NCI-H460 (cell line): ENCODE results near the gene CD3E. TPM values are rescaled to one million over a fixed set of nuclear protein-coding genes. Genes with fewer than 3 reads are reported as not detected.

Source experiments
- DNase-seq: peaks from one replicate; pipeline ENCODE4 v3.0.0-alpha.2; 2016; ENCODE audit warnings: low read depth; ENCODE audit errors: extremely low read depth
- polyA plus RNA-seq: library from polyadenylated mRNA; depleted of rRNA; stranded (reverse); fragments of >200 nt; gene quantifications from 2 replicates; pipeline ENCODE4 v1.2.3, GENCODE V29; 2014; cell fraction: nucleus; rRNA removed
- total RNA-seq: library from RNA; depleted of rRNA; stranded (reverse); fragments of >200 nt; shearing (Covaris generic); gene quantifications from 2 replicates; pipeline ENCODE4 v1.2.3, GENCODE V29; 2014; rRNA removed

Gene CD3E
- total RNA-seq: not detected in 2 replicates
- polyA plus RNA-seq: not detected in 2 replicates

DNA sequence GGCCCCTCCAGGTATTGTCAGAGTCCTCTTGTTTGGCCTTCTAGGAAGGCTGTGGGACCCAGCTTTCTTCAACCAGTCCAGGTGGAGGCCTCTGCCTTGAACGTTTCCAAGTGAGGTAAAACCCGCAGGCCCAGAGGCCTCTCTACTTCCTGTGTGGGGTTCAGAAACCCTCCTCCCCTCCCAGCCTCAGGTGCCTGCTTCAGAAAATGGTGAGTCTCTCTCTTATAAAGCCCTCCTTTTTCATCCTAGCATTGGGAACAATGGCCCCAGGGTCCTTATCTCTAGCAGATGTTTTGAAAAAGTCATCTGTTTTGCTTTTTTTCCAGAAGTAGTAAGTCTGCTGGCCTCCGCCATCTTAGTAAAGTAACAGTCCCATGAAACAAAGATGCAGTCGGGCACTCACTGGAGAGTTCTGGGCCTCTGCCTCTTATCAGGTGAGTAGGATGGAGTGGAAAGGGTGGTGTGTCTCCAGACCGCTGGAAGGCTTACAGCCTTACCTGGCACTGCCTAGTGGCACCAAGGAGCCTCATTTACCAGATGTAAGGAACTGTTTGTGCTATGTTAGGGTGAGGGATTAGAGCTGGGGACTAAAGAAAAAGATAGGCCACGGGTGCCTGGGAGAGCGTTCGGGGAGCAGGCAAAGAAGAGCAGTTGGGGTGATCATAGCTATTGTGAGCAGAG, at the start of gene CD3E:
TSS of gene CD3E (plus strand) at position 163 of the 681 bp plus-strand sequence. CDS start at position 386, 223 bp downstream.
- DNase-seq: no peak

DNA sequence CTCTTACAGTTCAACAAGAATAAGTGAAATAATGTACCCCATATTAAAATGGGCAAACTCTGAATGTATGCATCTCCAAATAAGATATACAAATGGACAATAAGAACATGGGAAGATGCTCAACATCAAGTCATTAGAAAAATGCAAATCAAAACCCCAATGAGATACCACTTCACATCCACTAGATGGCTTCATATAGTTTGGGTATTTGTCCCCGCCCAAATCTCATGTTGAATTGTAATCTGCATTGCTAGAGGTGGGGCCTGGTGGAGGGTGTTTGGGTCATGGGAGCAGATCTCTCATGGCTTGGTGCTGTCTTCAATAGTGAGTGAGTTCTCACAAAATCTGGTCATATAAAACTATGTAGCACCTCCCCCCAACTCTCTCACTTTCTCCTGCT, 46.1 kb upstream of the CD3E start:
- no peak for DNase-seq

DNA sequence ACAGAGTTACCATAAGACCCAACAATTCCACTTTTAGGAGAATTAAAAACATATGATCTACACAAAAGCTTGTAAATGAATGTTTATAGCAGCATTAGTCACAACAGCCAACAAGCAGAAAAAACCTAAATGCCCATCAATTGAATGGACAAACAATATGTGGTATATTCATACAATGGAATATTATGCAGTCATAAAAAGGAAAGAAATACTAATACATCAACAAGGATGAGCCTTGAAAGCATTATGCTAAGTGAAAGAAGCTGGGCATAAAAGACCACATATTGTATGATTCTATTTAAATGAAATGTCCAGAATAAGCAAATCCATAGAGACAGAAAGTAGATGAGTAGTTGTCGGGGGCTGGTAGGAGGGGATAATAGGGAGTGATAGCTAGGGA, 45.4 kb upstream of the CD3E start:
- no peak for DNase-seq

DNA sequence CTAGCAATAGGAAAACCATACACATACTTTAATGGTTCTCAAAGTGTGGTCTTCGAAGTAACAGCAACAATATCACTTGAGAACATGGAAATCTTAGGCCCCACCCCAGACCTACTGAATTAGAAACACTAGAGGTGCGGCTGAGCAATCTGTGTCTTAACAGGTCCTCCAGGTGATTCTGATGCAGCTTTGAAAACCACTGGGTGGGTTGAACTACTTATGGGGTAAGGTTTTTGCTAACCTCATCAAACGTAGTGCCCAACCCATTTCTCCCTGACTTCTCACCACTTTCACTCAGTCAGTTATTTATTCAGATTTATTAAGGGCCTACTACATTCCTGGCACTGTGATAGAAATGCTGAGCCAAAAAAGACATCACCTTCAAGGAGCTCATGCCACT, 44.2 kb upstream of the CD3E start:
- no peak for DNase-seq

DNA sequence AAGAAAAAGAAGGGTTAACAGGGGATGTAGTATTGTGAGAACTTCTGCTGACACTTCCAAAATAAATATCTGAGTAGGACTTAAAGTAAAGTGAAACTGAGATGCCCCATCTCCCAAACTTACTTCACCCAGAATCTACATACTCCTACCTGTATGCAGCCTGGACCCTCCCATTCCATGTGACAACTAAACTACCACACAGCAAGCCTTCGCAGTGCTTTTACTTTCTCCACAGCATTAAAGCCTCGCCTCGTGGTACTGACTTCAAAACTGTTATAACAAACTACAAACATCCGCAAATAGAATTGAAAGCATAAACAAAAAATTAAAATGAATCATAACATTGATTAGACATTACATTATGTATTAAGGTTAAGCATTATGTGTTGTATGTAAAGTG, 41.4 kb upstream of the CD3E start:
- DNase-seq: no peak

DNA sequence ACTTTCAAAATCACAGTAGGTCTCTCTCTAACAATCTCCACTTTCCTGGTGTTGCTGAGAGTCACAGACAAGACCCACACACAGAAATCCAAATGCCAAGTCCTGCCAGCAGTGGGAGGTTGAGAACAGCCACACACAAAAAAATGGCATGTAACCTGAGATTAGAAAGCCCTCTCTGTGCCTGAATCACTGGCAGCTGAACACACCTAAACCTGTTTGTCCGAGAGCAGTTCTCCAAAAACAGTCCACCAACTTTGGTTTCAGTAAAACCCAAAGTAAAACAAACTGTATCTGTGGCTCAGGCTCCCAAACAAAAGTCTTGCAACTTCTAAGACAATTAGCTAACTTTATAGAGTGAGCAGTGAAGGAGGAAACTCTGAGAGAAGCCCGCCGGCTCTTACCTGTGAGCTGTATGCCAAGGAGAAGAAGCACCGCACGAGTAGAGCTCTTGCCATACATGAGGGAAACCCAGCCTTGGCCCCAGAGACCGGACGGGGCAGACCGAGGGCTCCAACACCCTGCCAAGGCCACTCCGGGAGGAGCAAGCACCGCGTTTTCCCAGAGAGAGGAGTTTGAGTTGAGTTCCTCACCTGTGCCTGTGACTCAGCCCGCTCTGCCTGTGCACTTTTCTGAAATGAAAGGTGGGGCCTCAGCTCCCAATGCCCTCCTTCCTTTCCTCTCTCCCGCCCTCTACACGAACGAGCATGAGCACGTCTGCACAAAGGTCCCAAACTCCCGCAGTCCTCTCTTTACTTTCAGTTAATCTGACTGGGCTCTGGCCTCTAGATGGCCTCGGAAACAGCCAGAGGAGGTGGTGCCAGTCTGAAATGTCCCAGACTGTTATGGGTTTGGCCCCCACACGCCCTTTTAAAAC, 40.6 kb upstream of the CD3E start, which contains the start of gene MPZL2:
TSS of gene MPZL2 (minus strand) at position 603 of the 874 bp plus-strand sequence. CDS start at position 459, 144 bp downstream.
- DNase-seq: no peak

DNA sequence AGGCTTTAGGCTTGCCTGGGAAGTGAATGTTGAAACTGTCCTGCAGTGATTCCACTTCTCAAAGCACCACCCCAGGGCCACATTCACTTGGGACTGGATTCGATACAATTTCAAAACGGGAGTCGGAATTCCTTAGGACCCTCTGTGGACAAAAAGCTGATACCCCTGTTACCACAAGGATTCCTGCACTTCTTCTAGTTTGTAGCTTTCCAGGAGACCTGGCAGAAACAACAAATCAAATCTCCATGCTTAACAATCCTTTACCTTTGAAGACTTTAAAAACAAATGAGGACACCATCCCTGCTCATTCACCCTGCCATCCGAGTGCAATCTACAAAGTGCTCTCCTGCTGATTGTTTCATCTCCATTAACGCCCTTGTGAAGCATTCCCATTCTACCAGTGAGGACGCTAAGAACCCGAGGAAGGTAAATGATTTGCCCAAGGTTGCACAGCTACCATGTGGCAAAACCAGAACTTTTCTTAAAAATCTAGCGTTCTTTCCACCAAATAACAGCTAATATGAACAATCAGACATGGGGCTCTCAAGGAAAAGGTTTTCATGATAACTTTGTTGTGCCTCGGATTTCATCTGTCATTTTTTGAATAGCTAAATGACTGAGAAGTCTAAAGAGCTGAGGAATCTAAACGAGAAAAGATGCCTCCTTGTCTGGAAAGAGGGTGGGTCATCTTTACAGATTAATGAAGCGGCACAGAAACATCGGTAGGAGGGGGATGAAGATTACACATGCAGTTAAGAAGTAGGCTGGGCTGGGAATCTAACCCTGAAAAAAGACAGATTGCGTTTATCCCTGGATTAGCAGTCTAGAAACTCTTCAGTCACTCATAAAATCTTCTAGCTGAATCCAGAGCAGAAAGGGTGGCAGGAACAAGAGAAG, 39.7 kb upstream of the CD3E start:
- DNase-seq: no peak

DNA sequence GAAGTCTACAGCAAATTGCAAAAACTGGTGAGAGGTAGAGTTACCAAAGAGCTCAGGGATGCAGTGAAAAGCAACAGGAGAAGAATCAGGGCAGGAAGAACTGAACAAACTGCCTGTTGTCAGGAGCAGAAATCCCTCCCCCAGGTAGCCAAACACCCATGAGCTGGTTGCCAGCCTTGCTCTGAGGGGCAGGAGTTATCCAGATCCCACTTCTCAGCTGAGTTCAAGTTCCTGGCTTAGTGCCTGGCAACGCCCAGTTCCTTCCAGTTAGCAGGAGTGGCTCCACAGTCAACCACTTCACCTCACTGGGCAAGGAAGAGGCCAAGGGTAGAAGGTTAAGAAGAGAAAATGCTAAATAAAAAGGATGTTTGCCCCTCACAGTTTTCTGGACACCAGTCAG, 38.6 kb upstream of the CD3E start:
- DNase-seq: no peak

DNA sequence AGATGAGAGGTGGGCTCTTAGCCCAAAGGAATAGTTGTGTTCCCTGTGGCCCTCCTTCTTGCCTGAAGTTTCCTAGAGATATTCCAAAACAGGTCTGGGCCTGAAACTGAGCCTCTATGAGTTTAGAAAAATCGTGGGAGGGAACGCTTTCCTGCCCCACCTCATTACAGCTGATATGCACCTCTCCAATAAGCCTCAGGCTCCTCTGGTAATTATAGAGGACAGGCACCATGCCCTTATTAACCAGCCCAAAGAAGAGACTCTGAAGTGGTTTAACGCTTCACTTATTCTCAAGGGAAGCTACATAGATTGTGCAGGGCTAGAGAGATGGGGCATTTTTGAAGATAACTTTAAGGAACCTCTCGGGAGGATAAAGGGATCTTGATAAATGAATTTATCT, 37.0 kb upstream of the CD3E start:
- no peak for DNase-seq

DNA sequence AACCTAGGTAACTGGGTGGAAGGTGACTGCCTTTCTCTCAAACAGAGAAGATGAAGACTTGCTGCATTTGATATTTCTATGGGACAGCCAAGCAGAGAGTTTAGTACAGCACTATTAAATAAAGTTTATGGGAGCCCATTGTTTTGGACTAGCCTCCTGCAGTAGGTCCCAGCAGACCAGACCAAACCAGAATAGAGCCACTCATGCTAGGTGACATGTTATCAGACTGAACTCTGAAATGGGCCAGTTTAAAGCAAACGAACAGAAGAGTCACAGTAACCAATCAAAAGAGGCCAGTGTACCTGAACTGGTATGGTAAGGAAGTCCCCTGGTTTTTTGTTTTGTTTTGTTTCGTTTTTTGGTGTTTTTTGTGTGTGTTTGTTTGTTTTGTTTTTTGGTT, 32.5 kb upstream of the CD3E start:
- no peak for DNase-seq

DNA sequence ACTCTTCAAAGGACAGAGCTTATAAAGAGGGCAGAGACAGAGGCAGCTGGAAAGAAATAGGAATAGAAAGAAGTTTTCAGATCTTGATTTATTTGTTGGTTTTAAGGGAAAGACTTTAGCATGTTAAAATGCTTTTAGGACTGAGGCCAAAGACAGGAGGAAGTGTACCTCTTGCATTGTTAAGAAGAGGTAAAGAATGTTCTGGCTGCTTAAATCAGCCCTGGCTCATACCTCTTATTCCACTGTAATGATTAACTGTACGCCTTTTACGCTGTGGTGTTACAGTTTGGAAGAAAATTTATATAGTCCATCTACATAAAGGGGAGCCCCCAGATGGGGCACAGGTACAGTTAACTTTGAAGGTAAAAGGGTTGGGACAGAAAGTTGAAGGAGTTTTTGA, 30.3 kb upstream of the CD3E start:
- DNase-seq: no peak

DNA sequence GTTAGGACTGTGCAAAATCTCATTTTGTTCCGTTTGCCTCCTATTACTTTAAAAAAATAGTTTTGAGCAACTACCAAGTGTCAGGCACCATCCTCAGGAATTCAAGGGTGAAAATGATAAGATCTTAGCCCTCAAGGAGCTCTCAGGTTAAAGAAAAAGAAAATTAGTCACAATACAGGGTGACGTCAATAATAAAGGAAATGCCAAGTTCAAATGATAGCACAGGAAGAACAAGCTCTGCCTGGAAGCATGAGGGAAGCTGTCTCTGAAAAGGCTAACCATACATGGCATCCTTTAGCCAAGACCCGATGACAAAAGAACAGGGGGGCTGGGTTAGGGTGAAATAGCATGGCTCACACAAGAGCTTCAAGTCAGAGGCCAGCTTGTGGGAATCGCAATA, 29.4 kb upstream of the CD3E start:
- no peak for DNase-seq

DNA sequence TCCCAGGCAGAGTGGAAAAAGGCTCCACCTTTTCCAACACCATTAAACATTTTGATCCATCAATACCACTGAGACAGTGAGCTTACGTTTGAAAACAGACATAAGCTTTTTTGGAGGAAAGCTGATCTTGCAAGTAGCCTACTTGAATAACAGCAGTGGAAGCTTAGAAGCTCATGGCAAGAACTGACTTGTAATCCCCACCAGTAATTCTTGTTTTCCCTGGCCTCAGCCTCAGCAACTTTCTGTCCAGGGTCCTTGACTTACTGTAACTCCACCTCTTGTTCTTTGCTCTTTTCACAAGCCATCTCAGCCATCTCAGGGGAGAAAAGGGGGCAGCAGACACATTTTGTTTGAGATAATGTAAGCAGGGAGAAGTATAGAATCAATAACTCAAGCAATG, 28.1 kb upstream of the CD3E start:
- DNase-seq: no peak

DNA sequence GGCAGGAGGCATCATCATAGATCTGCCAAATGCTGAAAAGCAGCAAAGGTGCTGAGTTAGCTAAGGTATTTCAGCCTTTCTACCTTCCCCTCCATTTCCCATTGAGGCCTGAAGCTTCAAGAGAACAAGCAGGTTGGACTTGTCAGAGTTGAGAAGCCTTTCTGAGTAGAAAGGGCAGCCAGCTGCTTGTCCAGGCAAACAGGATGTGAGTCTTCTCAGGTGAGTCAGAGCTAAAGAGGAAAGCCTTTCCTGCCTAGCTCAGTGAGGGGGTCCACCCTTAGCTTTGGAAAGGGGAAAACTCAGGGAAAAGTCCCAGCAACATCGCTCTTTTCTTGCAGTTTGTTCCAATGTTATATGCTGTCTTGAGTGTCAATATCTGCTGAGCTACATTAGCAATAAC, 27.2 kb upstream of the CD3E start:
- no peak for DNase-seq

DNA sequence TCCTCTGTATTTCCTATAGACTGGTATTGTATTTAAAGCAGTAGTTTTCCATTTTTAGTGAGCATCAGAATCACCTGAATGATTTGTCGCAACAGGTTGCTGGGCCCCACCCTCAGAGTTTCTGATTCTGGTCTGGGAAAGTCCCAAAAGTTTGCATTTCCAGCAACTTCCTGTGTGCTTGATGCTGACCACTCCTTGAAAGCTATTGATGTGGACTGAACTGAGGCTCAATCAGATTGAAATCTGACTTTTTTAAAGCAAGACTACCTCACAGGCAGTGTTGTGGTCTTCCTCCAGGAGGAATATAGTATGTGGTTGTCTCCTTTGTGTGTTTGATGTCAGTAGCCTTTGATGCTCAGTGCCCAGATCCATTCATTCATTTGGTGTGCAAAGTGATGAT, 23.2 kb upstream of the CD3E start:
- no peak for DNase-seq

DNA sequence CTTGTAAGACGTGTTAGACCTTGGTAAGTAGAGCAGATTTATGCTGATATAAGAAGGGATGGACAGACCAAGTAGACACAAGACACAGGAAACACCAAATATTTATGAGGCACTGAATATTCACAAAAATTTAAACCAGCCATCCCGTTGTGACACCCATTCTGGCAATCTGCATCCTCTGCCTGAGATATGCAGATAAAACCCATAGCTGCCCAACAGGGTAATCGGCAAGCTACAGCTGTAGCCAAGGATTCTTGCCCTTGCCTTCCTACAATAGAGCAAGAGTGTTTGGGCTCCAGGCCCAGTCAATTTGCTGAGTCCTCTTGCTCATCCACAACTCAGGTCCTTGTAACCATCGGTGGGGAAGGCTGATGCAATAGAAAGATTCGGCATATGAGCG, 21.9 kb upstream of the CD3E start:
- no peak for DNase-seq

DNA sequence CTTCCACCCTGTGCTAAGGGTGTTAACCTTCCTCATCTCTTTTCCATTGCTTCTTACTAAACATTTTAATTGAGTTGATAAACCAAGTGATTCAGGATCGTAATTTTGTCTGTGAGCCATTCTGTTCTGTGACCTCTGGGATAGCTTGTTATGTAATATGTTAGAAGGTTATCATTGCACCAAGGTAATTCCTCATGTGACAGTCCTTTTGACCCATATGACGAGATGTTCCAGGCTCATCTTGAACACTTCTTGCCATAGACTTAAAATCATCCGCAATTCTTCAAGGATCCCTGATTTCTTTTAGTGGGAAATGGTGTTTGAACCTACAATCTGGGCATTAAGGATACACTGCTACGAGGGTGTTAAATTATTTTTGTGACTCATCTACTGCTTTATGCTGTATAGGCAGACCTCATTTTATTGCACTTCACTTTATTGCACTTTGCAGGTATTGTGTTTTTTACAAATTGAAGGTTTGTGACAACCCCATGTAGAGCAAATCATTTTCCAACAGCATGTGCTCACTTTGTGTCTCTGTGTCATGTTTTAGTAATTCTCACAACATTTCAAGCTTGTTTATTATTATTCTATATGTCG, 21.4 kb upstream of the CD3E start:
- DNase-seq: no peak

DNA sequence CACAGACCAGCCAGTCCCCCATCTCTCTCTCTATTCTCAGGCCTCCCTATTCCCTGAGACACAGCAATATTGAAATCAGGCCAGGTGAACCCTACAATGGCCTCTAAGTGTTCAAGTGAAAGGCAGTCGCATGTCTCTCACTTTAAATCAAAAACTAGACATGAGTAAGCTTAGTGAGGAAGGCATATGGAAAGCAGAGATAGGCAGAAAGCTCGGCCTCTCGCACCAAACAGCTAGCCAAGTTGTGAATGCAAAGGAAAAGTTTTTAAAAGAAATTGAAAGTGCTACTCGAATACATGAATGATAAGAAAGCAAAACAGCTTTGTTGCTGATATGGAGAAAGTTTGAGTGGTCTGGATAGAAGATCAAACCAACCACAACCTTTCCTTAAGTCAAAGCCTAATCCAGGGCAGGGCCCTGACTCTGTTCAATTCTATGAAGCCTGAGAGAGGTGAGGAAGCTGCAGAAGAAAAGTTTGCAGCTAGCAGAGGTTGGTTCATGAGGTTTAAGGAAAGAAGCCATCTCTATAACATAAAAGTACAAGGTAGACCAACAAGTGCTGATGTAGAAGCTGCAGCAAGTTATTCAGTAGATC, 20.7 kb upstream of the CD3E start:
- DNase-seq: no peak

DNA sequence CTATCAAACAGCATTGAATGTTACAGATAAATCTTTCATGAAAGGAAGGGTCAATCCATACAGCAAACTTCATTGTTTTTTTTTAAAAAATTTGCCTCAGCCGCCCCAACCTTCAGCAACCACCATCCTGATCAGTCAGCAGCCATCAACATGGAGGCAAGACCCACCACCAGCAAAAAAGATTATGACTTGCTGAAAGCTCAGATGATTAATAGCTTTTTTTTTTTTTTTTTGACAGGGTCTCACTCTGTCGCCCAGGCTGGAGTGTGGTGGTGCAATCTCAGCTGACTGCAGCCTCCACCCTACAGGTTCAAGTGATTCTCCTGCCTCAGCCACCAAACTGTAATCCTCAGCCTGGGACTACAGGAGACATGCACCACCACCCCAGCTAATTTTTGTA, 18.0 kb upstream of the CD3E start:
- DNase-seq: no peak

DNA sequence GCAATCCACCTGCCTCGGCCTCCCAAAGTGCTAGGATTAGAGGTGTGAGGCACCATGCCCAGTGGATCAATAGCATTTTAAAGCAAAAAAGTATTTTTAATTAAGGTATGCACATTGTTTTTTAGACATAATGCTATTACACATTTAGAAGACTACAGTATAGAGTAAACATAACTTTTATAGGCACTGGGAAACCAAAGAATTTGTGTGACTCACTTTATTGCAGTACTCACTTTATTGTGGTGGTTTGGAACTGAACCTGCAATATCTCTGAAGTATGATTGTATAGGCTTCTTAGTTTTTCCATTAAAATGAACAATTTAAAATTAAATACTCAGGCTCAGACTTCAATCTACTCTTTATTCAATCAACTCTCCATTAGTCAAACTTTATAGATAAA, 17.5 kb upstream of the CD3E start:
- DNase-seq: no peak
